Stimulated activated CD4-positive, alpha-beta T cell treated with anti-CD3 and anti-CD28 coated beads, Interleukin-12 subunit alpha, Interleukin-12 subunit beta, amount 100 ng/mL, for 4 hours (primary cell): ENCODE data around the gene MAP3K5.
"Not testable (repeated sequence)": the region's sequence is repeated elsewhere in the genome, so short reads cannot be mapped to it uniquely, and the experiment has no call there.

Experiments used
- DNase-seq: peaks from one replicate; pipeline ENCODE4 v3.0.0-alpha.2; 2020

The MAP3K5 gene

DNA sequence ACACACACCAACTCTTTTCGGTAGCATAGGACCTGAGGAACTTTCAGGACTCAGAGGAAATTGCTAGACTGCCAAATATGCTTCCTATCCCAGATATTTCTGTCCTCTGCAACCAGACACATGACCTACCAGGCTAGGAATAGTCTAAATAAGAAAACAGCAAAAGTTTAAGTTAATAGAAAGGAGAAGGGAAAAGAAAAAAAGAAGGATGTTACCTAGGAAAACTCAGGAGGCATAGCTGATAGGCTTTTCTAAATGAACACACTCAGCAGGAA is 74.6 kb downstream of the MAP3K5 start:
- DNase-seq: no peak

DNA sequence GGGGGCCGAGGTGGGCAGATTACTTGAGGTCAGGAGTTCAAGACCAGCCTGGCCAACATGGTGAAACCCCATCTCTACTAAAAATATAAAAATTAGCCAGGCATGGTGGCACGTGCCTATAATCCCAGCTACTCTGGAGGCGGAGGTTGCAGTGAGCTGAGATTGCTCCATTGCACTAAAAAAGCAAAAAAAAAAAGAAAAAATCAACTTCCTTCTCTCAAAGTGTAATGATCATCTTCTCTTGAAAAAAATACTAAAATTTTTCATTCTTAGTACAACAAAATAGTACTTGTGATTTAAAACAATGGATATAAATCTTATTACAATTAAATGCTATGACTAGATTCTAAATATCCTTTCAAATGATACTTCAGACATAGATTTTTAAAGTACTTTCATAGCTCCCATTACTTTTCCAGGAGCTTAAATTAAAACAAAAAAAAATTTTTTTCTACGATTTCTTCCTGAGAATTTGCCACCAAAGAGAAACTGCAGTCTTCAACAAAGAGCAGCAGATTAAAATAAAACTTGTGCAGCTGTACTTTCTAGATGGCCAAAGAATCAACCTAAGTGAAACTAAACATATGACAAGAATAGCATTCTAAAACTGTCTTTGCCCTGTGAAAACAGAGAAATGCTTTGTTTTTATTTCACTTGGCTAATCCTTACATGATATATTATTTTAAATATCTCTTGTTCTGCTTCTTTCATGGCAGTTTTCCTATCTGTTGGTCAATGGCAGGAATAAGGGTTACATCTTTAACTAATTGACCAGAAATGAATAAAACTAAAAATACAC is 75.2 kb downstream of the MAP3K5 start:
- no peak for DNase-seq

DNA sequence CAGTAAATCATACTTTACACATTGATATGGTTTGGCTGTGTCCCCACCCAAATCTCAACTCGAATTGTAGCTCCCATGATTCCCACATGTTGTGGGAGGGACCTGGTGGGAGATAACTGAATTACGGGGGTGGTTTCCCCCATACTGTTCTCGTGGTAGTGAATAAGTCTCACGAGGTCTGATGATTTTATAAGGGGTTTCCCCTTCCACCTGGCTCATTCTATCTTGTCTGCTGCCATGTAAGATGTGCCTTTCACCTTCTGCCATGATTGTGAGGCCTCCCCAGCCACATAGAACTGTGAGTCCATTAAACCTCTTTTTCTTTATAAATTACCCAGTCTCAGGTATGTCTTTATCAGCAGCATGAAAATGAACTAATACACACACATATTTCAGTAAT is 79.6 kb downstream of the MAP3K5 start:
- DNase-seq: not testable (repeated sequence)

DNA sequence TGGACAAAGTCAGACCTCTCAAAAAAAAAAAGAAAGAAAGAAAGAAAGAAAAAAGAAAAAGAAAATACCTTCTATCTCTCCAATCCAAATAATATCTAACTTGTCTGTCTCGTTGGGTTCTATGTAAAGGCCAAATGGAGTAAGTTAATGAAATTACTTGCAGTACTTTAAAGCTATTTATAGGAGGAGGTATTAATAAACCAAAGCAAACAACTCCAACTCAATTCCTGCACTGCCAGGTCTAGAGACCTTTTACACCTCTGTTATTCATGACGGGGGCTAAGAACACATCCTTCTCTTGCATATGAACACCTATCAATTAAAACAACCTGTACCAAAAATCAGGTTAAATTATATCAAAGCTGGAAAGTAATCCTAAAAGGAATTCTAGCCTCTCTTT is 80.6 kb downstream of the MAP3K5 start:
- DNase-seq: no peak

DNA sequence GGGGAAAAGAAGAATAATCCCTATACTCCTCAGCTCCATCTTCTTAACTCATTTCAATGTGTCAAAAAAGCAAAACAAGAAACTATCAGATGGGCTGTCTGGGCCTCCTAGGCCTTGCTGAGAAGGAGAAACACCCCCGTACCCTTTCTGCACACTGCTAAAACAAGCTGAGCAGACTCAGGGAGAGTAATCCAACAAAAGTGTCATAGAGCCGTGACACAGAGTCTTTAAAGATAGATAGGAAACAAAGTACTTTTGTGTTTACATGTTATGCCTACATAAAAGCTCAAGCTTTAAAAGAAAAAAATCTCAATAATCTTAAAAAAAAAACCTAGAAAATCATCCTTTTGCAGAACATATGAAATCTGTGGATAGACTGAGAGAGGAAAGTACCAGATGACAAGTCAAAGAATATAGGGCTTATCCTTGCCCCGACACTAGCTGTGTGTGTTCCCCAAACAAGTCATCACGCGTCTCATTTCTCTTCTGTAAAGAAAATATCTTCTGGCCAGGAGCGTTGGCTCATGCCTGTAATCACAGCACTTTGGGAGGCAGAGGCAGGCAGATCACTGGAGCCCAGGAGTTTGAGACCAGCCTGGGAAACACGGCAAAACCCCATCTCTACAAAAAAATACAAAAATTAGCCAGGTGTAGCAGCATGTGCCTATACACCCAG is 81.3 kb downstream of the MAP3K5 start:
- DNase-seq: no peak

DNA sequence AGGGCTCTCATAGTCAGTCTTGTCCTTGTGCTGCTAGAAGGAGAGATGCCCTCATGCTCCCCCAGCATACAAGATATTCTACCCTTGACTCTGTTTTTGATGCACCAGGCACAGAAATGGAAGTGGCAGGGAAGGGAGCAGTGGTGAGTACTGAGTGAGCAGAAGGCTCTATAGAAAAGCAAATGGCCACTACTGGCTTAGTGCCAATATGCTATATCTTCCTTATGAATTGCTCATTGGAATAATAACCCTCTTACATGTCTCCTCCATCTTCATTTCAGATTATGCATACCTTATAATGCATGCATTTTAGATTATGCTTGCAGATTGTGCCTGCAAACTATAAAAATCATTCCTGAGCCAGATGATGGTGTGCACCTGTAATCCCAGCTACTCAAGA is 82.8 kb downstream of the MAP3K5 start:
- DNase-seq: no peak

DNA sequence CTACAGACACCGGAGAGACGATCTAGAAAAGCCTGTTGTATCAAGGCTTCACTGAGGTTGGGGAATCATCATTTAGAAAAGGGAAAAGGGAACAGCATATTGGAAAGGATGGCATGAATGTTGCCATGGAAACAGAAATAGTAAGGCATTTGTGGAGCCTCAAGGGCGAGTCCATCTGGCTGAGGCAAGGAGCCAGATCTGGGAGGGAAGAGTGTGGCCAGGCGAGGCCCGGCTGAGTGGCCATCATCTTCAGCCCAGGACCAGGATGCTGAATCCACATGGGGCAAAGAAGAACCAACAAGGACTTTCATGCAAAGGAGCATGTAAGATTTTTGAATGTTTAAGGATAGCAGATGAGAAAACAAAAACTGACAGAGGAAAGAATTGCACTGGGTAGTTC is 85.8 kb downstream of the MAP3K5 start:
- DNase-seq: no peak

DNA sequence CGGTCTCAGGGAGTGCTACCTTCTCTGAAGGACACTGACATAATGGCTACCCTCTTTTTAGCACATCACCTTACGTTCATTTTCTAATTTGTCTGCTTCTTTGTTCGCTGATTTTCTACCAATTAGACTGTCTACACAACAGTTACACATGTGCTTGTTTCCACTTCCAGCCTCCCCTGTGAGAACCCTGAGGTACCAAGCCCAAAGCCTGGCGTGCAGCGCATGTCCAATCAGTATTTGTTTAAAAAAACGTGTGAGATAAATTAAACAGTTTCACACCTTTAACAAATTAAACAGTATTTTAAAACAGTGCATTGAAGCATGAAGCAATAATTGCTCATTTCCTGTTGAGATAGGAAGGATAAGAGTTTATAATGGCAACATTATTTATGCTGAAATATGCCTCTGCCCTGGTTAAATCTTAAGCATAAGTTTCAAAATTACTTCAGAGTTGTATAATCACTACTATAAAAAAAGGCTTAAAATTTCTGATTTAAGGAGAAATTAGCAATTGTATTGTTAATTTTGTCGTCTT is 88.9 kb downstream of the MAP3K5 start:
- DNase-seq: no peak

DNA sequence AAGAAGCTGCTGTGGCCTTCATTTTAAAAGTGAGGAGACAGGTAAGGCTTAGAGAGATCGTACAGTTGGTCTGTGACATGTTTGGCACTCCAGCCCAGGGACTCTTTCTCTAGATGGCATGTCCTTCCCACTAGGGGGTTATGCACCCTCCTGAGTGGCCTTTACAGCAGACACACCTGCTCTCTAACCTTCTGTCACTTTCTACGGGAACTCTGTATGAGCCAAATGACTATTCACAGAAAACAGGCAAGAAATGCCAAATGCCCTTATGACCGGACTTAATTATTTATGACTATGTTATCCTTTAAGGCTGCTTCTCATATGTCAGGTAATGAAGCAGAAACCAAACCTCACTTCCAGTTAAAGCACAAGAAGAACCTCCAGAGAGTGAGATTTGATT is 91.2 kb downstream of the MAP3K5 start:
- no peak for DNase-seq

DNA sequence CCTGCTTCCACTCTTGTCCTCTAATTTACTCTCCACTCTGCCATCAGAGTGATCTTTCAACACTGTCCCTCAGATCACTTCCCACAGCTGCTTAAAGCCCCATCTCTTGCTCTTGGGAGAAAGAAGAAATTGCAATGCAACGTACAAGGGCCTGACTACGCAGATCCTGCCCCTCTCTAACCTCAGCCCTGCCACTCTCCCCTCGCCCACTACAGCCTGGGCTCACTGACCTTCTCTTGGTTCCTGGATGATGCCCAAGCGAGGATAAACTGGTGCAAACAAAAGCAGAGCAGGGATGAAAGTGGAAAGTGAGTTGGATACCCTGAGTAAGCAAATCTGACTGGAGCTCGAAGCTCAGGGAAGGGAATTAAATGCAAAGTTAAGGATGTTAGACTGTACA is 92.9 kb downstream of the MAP3K5 start:
- no peak for DNase-seq

DNA sequence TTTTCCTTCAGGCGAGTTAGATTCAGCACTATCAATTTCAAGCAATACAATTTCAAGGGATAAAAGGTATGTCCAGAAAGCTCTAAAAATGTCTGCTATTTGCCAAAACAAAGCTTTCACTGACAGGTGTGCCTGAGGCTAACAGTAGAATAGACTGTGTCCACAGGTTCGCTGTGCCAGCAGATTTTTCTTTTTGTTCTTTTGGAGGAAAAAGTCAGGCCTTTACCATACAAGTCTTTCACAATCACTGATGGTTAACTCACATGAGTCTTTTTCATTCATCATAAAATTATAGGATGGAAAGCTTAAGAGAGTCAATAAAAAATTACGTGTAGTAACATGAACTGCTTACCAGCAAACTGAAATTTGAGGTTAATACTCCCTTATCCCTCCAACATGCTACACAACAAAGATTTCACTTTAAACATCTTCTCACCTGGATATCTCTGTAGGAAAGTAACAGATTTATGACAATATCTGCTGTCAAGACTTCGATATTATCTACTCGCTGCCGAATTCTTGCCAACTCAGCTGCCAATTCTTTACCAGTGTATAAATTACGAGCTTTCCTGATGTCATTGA is 95.4 kb downstream of the MAP3K5 start:
- no peak for DNase-seq

DNA sequence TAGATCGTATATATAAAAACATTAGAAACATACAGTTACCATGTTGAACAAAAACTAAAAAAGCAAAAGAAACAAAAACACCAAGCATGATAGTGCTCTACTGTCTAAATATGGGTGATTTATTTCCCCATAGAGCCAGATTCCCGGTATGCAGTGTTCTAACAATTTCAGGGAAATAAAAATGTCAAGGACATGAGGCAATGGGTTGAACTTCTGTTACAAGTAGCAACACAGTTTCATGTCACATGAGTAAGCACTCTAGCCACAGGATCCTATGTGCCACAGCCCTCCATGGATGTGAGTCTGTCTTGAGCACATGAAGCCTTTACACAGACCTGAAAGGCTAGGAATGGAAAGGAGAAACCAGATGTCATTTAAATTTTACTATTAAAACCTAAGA is 96.0 kb downstream of the MAP3K5 start:
- no peak for DNase-seq

DNA sequence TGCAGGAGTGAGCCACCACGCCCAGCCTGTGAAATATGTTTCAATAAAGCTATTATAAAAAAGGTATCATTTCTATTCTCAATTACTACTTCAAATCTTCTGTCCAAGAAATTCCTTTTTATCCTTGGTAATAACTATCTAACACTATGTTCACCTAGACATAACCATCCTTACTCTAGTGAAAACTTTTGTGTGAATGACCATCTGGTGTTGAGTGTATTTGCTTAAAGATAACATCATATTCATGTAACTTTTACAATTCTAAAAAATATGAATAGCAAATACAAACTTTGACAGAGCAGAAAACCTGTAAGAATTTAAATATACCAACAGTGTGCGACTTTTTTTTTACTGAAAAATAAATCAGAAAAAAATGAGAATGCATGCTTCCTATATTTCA is 96.9 kb downstream of the MAP3K5 start:
- DNase-seq: no peak

DNA sequence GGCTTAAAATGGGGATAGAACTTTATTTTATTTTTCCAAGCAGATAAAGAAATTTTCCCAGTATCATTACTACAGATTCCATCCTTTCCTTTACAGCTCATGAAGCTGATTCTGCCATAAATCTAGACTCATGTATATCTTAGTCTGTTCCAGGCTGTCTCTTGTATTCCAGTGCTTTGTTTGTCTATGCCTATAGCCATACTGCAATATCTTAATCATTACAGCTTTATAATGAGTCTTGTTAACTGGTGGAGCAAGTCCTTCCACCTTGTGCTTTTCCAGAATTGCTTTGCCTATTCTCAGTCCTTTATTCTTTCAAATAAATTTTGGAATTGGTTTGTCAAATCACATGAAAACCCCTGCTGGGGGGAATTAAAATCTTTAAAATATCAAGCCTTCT is 99.2 kb downstream of the MAP3K5 start:
- no peak for DNase-seq

DNA sequence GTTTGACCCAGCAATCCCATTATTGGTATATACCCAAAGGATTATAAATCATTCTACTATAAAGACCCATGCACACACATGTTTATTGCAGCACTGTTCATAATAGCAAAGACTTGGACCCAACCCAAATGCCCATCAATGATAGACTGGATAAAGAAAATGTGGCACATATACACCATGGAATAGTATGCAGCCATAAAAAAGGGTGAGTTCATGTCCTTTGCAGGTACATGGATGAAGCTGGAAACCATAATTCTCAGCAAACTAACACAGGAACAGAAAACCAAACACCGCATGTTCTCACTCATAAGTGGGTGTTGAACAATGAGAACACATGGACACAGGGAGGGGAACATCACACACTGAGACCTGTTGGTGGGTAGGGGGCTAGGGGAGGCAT is 104.4 kb downstream of the MAP3K5 start:
- DNase-seq: not testable (repeated sequence)

DNA sequence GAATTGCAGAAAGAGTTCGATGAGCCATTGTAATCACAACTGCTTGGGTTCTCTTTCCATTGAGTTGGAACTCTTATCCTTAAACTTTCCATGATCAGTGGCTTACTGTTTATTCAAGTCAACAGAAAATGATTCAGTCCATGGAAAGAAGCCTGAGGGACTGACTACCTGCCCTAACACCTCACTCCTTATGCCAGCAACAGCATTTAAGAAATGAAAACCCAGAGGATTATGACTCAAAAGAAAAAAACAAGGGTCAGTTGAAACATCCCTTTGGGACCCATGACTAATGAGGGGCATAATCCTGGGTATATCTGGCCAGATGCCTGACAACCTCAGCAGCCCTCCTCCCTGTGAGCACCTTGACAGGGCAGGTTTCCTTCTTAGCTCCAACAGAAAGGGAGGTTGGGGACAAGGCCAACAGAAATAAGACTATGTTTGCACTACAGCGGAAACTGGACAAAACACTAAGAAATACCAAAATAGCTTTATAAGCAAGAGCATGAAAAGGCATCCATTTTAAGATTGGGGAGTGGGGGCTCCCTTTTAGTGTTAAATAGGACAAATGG is 106.7 kb downstream of the MAP3K5 start:
- no peak for DNase-seq

DNA sequence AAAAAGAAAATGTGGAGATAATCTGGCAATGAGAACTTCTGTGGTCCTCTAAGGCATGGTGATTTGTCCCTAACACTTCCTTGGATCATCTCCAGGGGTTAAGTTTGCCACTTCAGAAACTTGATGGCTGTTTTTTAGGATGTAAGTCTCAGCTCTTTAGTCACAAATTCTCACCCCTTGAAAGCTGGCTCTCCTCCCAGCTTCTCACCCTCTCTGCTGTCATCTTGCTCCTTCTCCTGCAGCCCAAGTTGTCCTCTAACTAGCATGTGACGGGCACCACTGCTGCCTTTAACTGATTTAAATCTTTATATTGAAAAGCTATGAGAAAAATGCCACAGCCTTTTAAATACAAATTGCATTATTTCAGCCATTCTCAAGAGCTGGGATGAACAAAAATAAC is 107.8 kb downstream of the MAP3K5 start:
- no peak for DNase-seq

DNA sequence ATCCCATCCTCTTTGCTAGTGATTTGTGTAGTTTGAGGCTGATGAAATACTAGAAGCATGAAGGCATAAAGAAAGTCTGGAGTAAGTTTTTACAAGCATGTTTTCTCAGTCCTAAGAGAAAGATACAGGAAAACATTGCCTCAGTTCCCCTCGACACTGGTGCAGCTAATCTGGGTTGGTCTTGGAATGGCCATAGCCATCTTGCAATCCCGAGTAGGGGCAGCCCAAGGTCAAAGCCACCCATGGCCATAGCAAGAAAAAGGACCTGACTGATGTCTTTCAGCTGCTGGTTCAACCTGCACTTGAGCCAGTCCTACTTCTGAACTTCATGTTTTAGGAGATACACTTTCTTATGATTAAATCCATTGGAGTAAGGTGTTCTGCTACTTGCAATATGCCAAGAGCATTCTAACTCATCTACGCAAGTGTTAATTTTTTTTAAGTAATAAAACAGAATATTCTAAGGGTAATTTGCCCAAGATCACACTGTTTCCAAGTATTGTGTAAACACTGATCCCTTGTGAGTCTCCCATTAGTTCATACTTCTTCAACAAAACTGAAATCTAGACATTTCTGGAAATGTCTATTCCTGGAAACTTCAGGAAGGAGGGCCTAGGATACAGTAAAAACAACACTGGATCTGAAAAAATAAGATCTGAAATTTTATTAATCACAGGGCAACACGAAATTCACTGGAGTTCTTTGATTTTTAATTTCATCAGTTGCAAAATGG is 108.9 kb downstream of the MAP3K5 start:
- no peak for DNase-seq

DNA sequence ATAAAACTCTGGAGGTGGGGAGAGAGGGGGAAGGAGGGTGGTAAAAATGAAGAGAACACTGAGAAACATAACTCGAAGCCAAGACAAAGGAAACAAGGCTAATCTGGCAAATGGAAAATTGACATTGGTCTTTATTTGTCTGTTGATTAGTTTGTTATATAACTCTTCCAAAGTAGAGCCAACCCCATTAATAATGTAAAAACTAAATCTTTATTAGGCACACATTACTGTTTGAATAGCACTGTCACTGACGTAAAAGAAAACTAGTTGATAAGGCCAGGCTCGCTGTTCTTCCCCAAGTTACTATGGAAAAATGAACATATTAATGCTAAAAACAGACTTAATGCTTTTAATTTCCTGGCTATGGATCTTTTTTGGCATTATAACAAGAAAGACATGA is 110.0 kb downstream of the MAP3K5 start:
- no peak for DNase-seq

DNA sequence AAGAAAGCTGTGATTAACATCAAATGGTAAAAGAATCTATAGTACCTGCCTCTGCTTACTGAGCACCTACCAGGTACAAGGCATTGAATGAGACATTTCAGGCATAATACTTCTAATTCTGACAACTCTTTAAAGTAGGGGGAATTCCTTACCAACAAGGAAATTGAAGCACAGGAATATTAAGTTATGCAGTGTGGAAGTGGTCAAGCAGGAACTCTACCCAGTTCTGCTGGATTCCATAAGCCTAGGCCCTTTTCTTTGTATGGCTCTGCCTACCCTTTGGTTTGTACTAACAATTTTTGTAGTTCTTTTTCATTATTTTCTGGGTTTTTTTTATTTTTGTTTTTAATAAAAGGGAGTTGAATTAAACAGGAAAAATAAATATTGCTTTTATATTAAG is 114.5 kb downstream of the MAP3K5 start:
- no peak for DNase-seq

DNA sequence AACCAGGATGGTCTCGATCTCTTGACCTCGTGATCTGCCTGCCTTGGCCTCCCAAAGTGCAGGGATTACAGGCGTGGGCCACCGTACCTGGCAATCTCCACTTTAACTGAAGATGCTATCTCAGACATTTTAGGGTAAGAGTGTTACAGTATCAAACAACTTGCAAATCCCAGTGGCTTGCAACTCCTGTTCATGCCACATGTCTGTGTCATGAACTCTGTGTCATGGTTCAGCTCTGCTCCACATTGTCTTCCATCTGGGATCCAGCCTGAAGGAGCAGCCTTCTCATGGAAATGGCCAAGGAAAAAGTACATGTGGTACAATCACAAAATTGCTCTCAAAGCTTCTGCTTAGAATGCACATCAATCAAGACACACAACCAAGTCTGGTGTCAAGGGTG is 114.9 kb downstream of the MAP3K5 start:
- no peak for DNase-seq

DNA sequence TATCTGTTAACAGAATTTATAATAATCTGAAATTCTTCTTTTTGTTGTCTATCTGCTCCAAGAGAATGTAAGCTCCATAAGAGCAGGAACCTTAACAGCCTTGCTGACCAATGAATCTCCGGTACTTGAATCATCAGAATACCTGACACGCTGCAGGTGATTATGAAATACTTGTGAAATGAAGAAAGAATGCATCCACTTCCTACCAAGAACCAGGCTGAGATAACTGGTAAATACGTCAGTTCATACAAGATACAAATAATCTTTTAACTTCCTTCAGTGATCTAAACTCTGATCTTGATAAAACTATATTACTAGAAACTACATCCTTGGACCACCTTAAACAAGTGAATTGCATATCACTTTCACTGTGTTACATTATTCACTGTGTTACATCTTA is 116.2 kb downstream of the MAP3K5 start:
- DNase-seq: no peak

DNA sequence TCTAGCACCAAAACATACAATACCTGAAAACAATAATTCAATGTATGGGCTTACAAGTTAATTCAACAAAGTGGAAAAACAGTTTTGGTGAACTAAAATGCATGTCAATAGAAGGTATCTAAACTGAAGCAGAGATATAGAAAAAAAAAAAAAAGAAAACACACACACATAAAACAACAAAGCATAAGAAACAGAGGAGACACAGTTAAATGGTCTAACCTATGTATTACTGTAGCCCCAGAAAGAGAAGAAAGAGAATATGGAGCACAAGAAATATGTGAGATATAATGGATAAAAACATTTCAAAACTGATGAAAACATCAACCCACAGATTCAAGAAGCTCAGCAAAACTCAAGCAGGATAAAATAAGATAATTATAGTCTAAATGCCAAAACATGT is 118.7 kb downstream of the MAP3K5 start:
- DNase-seq: no peak
